ENCODE results near the gene CLDN6. TPM values are rescaled to one million over a fixed set of nuclear protein-coding genes. Genes with fewer than 3 reads are reported as not detected.

Gene CLDN6
- total RNA-seq, 1 experiment from 2014 or later = not detected

DNA sequence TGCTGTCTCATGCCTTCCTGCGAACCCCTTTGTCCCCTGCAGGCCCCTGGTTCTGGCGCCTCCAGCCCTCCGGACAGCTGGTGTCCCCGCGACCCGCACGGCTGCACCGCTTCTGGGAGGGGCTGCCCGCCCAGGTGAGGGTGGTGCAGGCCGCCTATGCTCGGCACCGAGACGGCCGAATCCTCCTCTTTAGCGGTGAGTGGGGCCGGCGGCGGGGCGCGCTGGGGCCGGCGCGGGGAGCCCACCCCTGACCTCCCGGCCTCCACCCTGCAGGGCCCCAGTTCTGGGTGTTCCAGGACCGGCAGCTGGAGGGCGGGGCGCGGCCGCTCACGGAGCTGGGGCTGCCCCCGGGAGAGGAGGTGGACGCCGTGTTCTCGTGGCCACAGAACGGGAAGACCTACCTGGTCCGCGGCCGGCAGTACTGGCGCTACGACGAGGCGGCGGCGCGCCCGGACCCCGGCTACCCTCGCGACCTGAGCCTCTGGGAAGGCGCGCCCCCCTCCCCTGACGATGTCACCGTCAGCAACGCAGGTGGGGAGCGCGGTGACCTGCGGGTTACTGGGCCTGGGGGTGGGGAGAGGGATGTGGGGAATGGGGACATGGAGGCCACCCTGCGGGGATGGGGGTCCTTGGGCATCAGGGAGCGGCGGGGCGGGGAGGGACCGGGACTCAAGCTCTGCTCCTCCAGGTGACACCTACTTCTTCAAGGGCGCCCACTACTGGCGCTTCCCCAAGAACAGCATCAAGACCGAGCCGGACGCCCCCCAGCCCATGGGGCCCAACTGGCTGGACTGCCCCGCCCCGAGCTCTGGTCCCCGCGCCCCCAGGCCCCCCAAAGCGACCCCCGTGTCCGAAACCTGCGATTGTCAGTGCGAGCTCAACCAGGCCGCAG lies 40.4 kb upstream of the CLDN6 start:
- H3K4me3 ChIP-seq (ENCODE audit: low read length) = peak overlapping the region; percentile 86
- intact Hi-C loops (cut with micrococcal nuclease) = loop anchor here (1.0 kb wide), 1 partner anchor 66 kb away; no protein-coding TSS in a partner anchor
- H3F3A ChIP-seq (ENCODE audit: low read length, unreplicated experiment) = no peaks in the 10 kb centered on the region
- no peak overlapping the region for H3K27ac ChIP-seq (ENCODE audit: low read length)
- H3K9me2 ChIP-seq (replicated peaks; ENCODE audit: low read length) = no peaks in the 10 kb centered on the region
- no peaks in the 10 kb centered on the region for H3K27me3 ChIP-seq (ENCODE audit: low read length)
- TF ChIP-seq EZH2 (IDR thresholded peaks at IDR 0.05; ENCODE audit: low read length, unreplicated experiment) (no peak), EZH2phosphoT487 (IDR thresholded peaks at IDR 0.05; ENCODE audit: borderline replicate concordance, low read length) (no peak)
- TF ChIP-seq, protein P1, sequence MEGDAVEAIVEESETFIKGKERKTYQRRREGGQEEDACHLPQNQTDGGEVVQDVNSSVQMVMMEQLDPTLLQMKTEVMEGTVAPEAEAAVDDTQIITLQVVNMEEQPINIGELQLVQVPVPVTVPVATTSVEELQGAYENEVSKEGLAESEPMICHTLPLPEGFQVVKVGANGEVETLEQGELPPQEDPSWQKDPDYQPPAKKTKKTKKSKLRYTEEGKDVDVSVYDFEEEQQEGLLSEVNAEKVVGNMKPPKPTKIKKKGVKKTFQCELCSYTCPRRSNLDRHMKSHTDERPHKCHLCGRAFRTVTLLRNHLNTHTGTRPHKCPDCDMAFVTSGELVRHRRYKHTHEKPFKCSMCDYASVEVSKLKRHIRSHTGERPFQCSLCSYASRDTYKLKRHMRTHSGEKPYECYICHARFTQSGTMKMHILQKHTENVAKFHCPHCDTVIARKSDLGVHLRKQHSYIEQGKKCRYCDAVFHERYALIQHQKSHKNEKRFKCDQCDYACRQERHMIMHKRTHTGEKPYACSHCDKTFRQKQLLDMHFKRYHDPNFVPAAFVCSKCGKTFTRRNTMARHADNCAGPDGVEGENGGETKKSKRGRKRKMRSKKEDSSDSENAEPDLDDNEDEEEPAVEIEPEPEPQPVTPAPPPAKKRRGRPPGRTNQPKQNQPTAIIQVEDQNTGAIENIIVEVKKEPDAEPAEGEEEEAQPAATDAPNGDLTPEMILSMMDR (conservative IDR thresholded peaks at IDR 0.05; ENCODE audit: low read depth, low read length) = no peak; the same call in 1 of the 2 replicates
- H3K4me2 ChIP-seq (ENCODE audit: low read length) = peak overlapping the region; percentile 98
- CTCF ChIA-PET = interaction anchor here (0.6 to 1.7 kb wide), 4 partner anchors 13 to 56 kb away, joined by 3 to 9 read pairs (median 6); no protein-coding TSS in a partner anchor
- H3K9me3 ChIP-seq (ENCODE audit: low read length) = no peaks in the 10 kb centered on the region
- no peaks in the 10 kb centered on the region for H3K36me3 ChIP-seq (ENCODE audit: low read depth, low read length)
- ATAC-seq (peak; percentile 50), DNase-seq (peak; percentile 29)
- H2AFZ ChIP-seq (ENCODE audit: low read length) = peak overlapping the region; percentile 90
- BruUV-seq (replicated peaks) = no TSS peak
- no peaks in the 10 kb centered on the region for H3K79me2 ChIP-seq (ENCODE audit: low read length)
- H3K4me1 ChIP-seq (ENCODE audit: insufficient read depth, low read length) = no peaks in the 10 kb centered on the region
- peak overlapping the region; percentile 88 for H3K9ac ChIP-seq (ENCODE audit: low read length)
- POLR2A ChIA-PET (ENCODE audit: unreplicated experiment) = no interaction called here
- no peaks in the 10 kb centered on the region for H4K20me1 ChIP-seq (ENCODE audit: low read length)

DNA sequence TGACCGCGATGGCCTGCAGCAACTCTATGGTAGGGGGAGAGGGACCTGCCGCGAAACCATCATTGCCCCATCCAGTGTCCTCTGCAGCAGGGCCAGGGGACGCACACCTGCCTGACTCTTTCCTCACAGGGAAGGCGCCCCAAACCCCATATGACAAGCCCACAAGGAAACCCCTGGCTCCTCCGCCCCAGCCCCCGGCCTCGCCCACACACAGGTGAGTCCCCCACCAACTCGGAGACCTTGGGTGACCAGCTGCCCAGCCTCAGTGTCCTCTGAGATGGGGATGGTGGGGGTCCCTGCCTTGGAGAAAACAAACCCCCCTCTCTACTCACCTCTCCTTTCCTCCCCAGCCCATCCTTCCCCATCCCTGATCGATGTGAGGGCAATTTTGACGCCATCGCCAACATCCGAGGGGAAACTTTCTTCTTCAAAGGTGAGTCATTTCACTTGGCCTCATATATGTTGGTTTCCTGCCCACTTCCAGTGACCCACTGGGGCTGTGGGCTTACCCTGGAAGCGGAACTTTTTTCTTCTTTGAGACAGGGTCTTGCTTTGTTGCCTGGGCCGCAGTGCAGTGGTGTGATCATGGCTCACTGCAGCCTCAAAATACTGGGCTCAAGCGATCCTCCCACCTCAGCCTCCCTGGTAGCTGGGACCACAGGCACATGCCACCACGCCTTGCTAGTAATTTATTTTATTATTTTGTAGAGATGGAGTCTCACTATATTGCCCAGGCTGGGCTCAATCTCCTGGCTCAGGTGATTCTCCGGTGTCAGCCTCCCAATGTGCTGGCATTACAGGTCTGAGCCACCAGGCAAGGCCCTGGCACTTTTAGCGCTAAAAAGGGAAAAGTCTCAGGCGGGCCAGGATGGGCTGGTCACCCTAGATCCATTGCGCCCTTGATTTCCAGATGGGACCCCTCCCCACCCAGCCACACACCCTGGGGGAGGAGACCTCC lies 39.5 kb upstream of the CLDN6 start:
- Histone ChIP-seq H3K4me1 (ENCODE audit: insufficient read depth, low read length) (no peaks in the 10 kb centered on the region), H3K79me2 (ENCODE audit: low read length) (no peaks in the 10 kb centered on the region), H4K20me1 (ENCODE audit: low read length) (no peaks in the 10 kb centered on the region), H3K36me3 (ENCODE audit: low read depth, low read length) (no peaks in the 10 kb centered on the region), H3K27ac (ENCODE audit: low read length) (no peak overlapping the region), H2AFZ (ENCODE audit: low read length) (no peak overlapping the region), H3K9ac (ENCODE audit: low read length) (no peak overlapping the region), H3K27me3 (ENCODE audit: low read length) (no peaks in the 10 kb centered on the region), H3K9me3 (ENCODE audit: low read length) (no peaks in the 10 kb centered on the region), H3K9me2 (replicated peaks; ENCODE audit: low read length) (no peaks in the 10 kb centered on the region), H3K4me2 (ENCODE audit: low read length) (peak overlapping the region; percentile 98), H3K4me3 (ENCODE audit: low read length) (peak overlapping the region; percentile 86), H3F3A (ENCODE audit: low read length, unreplicated experiment) (no peaks in the 10 kb centered on the region)
- intact Hi-C loops (cut with micrococcal nuclease) = no loop called here
- TF ChIP-seq EZH2phosphoT487 (IDR thresholded peaks at IDR 0.05; ENCODE audit: borderline replicate concordance, low read length) = no peak
- TF ChIP-seq EZH2 (IDR thresholded peaks at IDR 0.05; ENCODE audit: low read length, unreplicated experiment) = no peak
- TF ChIP-seq, protein P1 (conservative IDR thresholded peaks at IDR 0.05; ENCODE audit: low read depth, low read length) = no peak
- ATAC-seq (no peak), DNase-seq (no peak)
- CTCF ChIA-PET = no interaction called here
- BruUV-seq (replicated peaks) = TSS peak; percentile 35
- POLR2A ChIA-PET (ENCODE audit: unreplicated experiment) = no interaction called here

Data from PC-3 (cell line).